ENCODE results near the gene ATIC. TPM values are rescaled to one million over a fixed set of nuclear protein-coding genes. Genes with fewer than 3 reads are reported as not detected.

ATIC gene
- total RNA-seq, 1 donor from 2014 or later, result 19.3 TPM

DNA sequence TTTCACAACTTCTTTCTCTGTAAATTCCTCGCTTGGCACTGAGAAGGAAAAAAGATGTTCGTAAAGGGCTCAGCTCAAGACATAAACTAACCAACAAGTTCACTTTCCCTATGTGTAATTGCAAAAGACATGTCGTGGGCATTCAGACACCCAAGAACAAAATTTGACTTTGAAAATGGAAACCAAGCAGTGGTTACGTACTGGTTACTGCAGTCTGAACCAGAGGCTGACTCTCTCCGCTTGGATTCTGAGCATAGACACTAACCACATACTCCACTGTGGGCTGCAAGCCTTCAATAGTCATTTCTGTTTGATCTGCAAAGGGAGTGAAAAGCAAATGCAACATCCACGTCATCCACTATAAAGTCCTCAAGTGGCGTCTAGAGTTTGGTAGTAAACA lies 70.2 kb downstream of the ATIC start:
- Histone ChIP-seq H3K27me3 (ENCODE audit: control insufficient read depth in 3 of 3, insufficient read depth in 3 of 3, low read length in 3 of 3) (no peaks in the 10 kb centered on the region), H3K4me1 (ENCODE audit: control insufficient read depth in 3 of 3, insufficient read depth in 3 of 3, low read length in 3 of 3) (no peaks in the 10 kb centered on the region), H3K4me3 (ENCODE audit: low read length in 3 of 3) (no peak overlapping the region), H3K27ac (ENCODE audit: low read depth, low read length) (no peak overlapping the region), H3K9ac (ENCODE audit: low read depth in 1 of 3, low read length in 3 of 3) (no peak overlapping the region), H3K9me3 (ENCODE audit: control insufficient read depth in 3 of 3, low read length in 3 of 3) (no peaks in the 10 kb centered on the region), H3K36me3 (ENCODE audit: control insufficient read depth in 3 of 3, insufficient read depth in 3 of 3, low read length in 3 of 3) (peaks cover 8 to 30% (median 16%) of the 10 kb centered on the region in 3 donors)

DNA sequence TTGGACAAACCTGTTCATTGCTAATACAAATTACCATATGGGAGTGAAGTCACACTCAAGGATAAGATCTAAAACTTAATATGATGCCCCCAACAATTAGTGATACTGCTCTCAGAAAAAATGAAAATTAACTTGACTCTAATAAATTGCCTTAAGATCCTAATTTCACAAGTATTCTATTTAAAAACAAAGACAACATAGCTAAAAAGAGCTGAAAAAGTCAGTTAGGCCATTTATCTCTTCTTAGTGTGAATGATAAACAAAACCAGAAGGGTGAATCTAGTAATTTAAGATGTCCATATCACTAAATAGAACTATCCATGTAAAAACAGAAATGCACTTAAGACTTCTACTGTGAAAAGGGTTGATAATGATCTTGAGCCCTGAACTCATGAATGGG lies 70.6 kb downstream of the ATIC start:
- no peaks in the 10 kb centered on the region for H3K4me1 ChIP-seq (ENCODE audit: control insufficient read depth in 3 of 3, insufficient read depth in 3 of 3, low read length in 3 of 3)

DNA sequence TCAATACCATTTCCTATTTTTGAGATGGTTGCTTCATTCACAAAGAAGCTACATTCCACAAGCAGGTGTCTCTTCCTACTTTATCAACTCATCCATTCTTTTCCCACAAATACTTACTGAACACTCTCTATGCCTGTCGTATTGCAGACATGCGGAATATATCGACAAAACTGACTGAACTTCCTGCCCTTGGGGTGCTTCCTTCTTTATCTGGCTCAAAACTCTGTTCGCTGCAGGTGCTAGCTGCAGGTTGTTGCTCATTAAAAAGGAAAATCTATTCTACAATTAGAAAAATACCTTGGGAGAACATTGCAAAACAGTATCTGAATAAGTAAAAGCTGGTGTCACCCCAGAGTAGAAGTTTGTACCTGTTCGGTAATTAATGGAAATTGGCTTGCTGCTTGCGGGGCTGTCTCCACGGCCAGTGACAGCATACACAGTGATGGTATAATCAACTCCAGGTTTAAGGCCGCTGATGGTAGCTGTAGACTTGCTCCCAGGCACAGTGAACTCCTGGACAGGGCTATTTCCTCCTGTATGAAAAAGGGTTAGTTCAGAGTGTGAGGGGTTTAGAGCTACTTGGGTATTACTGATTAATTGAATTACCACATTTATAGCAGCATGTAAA lies 71.9 kb downstream of the ATIC start:
- Histone ChIP-seq H3K36me3 (ENCODE audit: control insufficient read depth in 3 of 3, insufficient read depth in 3 of 3, low read length in 3 of 3) (peaks cover 8 to 33% (median 14%) of the 10 kb centered on the region in 3 donors), H3K9me3 (ENCODE audit: control insufficient read depth in 3 of 3, low read length in 3 of 3) (no peaks in the 10 kb centered on the region), H3K4me1 (ENCODE audit: control insufficient read depth in 3 of 3, insufficient read depth in 3 of 3, low read length in 3 of 3) (no peaks in the 10 kb centered on the region), H3K27me3 (ENCODE audit: control insufficient read depth in 3 of 3, insufficient read depth in 3 of 3, low read length in 3 of 3) (no peaks in the 10 kb centered on the region), H3K9ac (ENCODE audit: low read depth in 1 of 3, low read length in 3 of 3) (no peak overlapping the region), H3K4me3 (ENCODE audit: low read length in 3 of 3) (no peak overlapping the region), H3K27ac (ENCODE audit: low read depth, low read length) (no peak overlapping the region)

More for the DNA sequence above, 70.6 kb downstream of the ATIC start:
- Histone ChIP-seq H3K27ac (ENCODE audit: low read depth, low read length) (no peak overlapping the region), H3K9me3 (ENCODE audit: control insufficient read depth in 3 of 3, low read length in 3 of 3) (no peaks in the 10 kb centered on the region), H3K27me3 (ENCODE audit: control insufficient read depth in 3 of 3, insufficient read depth in 3 of 3, low read length in 3 of 3) (no peaks in the 10 kb centered on the region), H3K4me3 (ENCODE audit: low read length in 3 of 3) (no peak overlapping the region), H3K9ac (ENCODE audit: low read depth in 1 of 3, low read length in 3 of 3) (no peak overlapping the region), H3K36me3 (ENCODE audit: control insufficient read depth in 3 of 3, insufficient read depth in 3 of 3, low read length in 3 of 3) (peaks cover 8 to 30% (median 12%) of the 10 kb centered on the region in 3 donors)

DNA sequence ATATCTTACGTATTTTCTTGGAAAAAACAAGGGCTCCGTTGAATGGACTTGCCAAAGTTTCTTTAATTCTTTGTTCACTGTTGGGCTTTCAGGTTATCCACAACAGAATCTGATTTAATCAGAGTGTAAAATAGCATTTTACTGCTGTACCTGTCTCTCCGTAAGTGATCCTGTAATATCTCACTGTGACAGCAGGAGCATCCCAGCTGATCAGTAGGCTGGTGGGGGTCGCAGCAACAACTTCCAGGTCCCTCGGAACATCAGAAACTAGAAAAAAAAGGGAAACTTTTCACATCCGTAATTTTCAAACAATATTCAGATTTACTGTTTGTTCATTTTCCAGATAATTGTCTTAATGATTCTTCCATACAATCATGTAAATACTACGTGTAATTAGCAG lies 72.9 kb downstream of the ATIC start:
- Histone ChIP-seq H3K27me3 (ENCODE audit: control insufficient read depth in 3 of 3, insufficient read depth in 3 of 3, low read length in 3 of 3) (no peaks in the 10 kb centered on the region), H3K27ac (ENCODE audit: low read depth, low read length) (no peak overlapping the region), H3K9me3 (ENCODE audit: control insufficient read depth in 3 of 3, low read length in 3 of 3) (no peaks in the 10 kb centered on the region), H3K4me3 (ENCODE audit: low read length in 3 of 3) (no peak overlapping the region), H3K9ac (ENCODE audit: low read depth in 1 of 3, low read length in 3 of 3) (no peak overlapping the region), H3K4me1 (ENCODE audit: control insufficient read depth in 3 of 3, insufficient read depth in 3 of 3, low read length in 3 of 3) (no peaks in the 10 kb centered on the region), H3K36me3 (ENCODE audit: control insufficient read depth in 3 of 3, insufficient read depth in 3 of 3, low read length in 3 of 3) (peaks cover 5 to 30% (median 14%) of the 10 kb centered on the region in 3 donors)

DNA sequence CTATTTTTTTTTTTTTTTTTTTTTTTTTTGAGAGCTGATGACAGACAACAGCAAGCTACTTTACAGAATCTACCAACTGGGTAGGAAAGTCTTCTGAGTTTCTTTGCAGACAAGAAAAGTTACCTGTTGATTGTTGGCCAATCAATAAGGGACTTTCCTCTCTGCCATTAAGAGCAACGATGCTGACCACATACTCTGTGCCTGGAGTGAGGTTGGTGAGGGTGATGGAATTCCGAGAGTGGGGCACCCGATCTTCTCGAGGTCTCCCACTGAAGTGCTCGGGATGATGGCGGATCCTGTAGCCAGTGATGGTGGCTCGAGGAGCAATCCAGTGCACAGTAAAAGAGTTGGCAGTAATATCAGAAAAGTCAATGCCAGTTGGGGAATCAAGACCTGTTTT lies 74.7 kb downstream of the ATIC start:
- no peak overlapping the region for H3K4me3 ChIP-seq (ENCODE audit: low read length in 3 of 3)
- H3K9ac ChIP-seq (ENCODE audit: low read depth in 1 of 3, low read length in 3 of 3), result no peak overlapping the region
- no peaks in the 10 kb centered on the region for H3K9me3 ChIP-seq (ENCODE audit: control insufficient read depth in 3 of 3, low read length in 3 of 3)
- H3K27me3 ChIP-seq (ENCODE audit: control insufficient read depth in 3 of 3, insufficient read depth in 3 of 3, low read length in 3 of 3), result no peaks in the 10 kb centered on the region
- no peak overlapping the region for H3K27ac ChIP-seq (ENCODE audit: low read depth, low read length)
- H3K36me3 ChIP-seq (ENCODE audit: control insufficient read depth in 3 of 3, insufficient read depth in 3 of 3, low read length in 3 of 3), result peaks cover 5 to 30% (median 18%) of the 10 kb centered on the region in 3 donors
- H3K4me1 ChIP-seq (ENCODE audit: control insufficient read depth in 3 of 3, insufficient read depth in 3 of 3, low read length in 3 of 3), result no peaks in the 10 kb centered on the region

DNA sequence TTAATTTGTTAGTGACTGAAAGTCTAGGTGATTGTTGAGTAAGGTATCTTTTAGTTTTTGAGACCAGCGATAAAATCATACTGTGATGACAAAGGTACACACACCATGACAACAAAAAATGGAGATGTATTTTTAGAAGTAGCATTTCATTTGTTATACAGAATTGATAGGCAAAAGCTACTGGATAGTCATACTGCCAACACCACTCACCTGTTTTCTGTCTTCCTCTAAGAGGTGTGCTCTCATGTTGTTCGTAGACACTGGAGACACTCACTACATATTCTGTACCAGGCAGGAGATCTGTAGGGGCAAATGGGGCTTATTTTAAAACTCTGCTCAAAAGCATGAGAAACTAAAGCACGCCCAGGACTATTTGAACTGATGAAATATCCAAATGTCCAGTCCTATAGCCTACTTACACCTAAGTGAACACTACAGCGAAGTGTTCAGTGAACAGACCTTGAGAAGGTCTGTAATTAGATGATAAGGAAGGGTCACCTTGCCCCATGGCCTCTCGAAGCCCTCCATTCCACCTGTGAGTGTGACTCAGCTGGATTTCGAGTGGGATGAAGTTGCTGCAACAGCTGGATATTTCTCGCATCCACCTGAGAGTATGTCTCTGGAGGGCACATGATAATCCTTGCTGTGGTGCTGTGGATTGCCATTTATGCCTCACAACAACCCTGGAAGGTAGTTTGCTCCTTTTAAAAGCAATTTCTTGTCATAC lies 76.3 kb downstream of the ATIC start:
- Histone ChIP-seq H3K9me3 (ENCODE audit: control insufficient read depth in 3 of 3, low read length in 3 of 3) (no peaks in the 10 kb centered on the region), H3K27ac (ENCODE audit: low read depth, low read length) (no peak overlapping the region), H3K9ac (ENCODE audit: low read depth in 1 of 3, low read length in 3 of 3) (no peak overlapping the region), H3K27me3 (ENCODE audit: control insufficient read depth in 3 of 3, insufficient read depth in 3 of 3, low read length in 3 of 3) (no peaks in the 10 kb centered on the region), H3K4me1 (ENCODE audit: control insufficient read depth in 3 of 3, insufficient read depth in 3 of 3, low read length in 3 of 3) (no peaks in the 10 kb centered on the region), H3K4me3 (ENCODE audit: low read length in 3 of 3) (no peak overlapping the region), H3K36me3 (ENCODE audit: control insufficient read depth in 3 of 3, insufficient read depth in 3 of 3, low read length in 3 of 3) (peaks cover 5 to 29% (median 18%) of the 10 kb centered on the region in 3 donors)

DNA sequence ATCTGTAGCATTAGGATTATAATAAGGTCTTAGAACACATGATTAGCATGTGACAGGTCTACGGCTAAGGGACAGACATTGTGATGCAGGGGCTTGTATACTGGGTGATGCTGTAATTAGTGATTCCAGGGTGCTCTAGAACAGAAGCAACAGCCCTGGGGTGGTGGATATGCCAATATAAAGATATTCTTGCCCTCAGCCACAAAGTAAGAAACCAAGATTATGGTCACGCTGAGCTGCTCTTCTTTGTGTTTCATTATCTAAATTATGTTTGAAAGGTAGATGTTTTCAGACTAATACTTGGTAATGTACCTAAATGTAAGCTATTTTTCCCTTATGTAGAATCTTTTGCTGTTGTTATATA lies 78.7 kb downstream of the ATIC start:
- H3K27ac ChIP-seq (ENCODE audit: low read depth, low read length), result no peak overlapping the region
- H3K4me1 ChIP-seq (ENCODE audit: control insufficient read depth in 3 of 3, insufficient read depth in 3 of 3, low read length in 3 of 3), result no peaks in the 10 kb centered on the region
- no peaks in the 10 kb centered on the region for H3K9me3 ChIP-seq (ENCODE audit: control insufficient read depth in 3 of 3, low read length in 3 of 3)
- H3K9ac ChIP-seq (ENCODE audit: low read depth in 1 of 3, low read length in 3 of 3), result no peak overlapping the region
- H3K4me3 ChIP-seq (ENCODE audit: low read length in 3 of 3), result no peak overlapping the region
- H3K36me3 ChIP-seq (ENCODE audit: control insufficient read depth in 3 of 3, insufficient read depth in 3 of 3, low read length in 3 of 3), result peaks cover 2 to 26% (median 11%) of the 10 kb centered on the region in 3 donors
- no peaks in the 10 kb centered on the region for H3K27me3 ChIP-seq (ENCODE audit: control insufficient read depth in 3 of 3, insufficient read depth in 3 of 3, low read length in 3 of 3)

DNA sequence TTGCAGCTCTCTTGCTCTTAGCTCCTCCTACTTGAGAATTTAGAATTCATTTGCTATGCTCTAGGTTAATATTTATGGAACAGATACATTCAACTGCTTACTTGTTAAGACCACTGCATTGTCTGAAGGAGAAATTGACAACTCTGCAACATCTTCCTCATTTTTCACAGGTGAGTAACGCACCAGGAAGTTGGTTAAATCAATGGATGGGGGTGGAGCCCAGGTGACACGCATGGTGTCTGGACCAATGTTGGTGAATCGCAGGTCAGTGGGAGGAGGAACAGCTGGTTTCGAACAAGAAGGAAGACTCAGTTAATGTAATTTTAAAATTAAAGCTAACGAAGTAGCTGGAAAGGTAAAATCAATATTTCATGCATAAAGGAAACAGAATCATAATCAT lies 79.7 kb downstream of the ATIC start:
- H3K27ac ChIP-seq (ENCODE audit: low read depth, low read length), result no peak overlapping the region
- no peaks in the 10 kb centered on the region for H3K27me3 ChIP-seq (ENCODE audit: control insufficient read depth in 3 of 3, insufficient read depth in 3 of 3, low read length in 3 of 3)
- no peaks in the 10 kb centered on the region for H3K4me1 ChIP-seq (ENCODE audit: control insufficient read depth in 3 of 3, insufficient read depth in 3 of 3, low read length in 3 of 3)
- H3K36me3 ChIP-seq (ENCODE audit: control insufficient read depth in 3 of 3, insufficient read depth in 3 of 3, low read length in 3 of 3), result peaks cover 2 to 26% (median 11%) of the 10 kb centered on the region in 3 donors
- no peak overlapping the region for H3K9ac ChIP-seq (ENCODE audit: low read depth in 1 of 3, low read length in 3 of 3)
- H3K9me3 ChIP-seq (ENCODE audit: control insufficient read depth in 3 of 3, low read length in 3 of 3), result no peaks in the 10 kb centered on the region
- H3K4me3 ChIP-seq (ENCODE audit: low read length in 3 of 3), result no peak overlapping the region

DNA sequence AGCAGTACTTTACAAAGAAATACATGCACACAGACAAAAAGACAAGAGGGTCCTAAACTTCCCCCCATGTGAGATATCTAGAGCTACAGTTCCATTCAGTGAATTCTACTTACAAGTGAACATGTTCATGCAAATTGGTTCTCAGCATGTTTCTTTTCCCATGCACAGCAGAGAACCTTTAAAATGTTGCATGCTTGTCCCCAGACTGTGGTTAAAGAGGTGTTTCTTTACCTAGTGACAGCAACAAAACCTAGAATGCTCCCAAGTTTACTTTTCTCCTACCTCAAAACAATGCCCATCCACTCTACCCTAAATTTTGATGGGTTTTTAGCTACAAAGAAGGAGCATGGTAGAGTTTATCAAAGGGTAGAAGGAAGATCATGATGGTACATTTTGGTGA lies 80.3 kb downstream of the ATIC start:
- no peaks in the 10 kb centered on the region for H3K27me3 ChIP-seq (ENCODE audit: control insufficient read depth in 3 of 3, insufficient read depth in 3 of 3, low read length in 3 of 3)
- no peaks in the 10 kb centered on the region for H3K9me3 ChIP-seq (ENCODE audit: control insufficient read depth in 3 of 3, low read length in 3 of 3)
- no peak overlapping the region for H3K4me3 ChIP-seq (ENCODE audit: low read length in 3 of 3)
- peaks cover 2 to 25% (median 11%) of the 10 kb centered on the region in 3 donors for H3K36me3 ChIP-seq (ENCODE audit: control insufficient read depth in 3 of 3, insufficient read depth in 3 of 3, low read length in 3 of 3)
- H3K4me1 ChIP-seq (ENCODE audit: control insufficient read depth in 3 of 3, insufficient read depth in 3 of 3, low read length in 3 of 3), result peaks cover 0 to 2% (median 0%) of the 10 kb centered on the region in 3 donors
- H3K27ac ChIP-seq (ENCODE audit: low read depth, low read length), result no peak overlapping the region
- H3K9ac ChIP-seq (ENCODE audit: low read depth in 1 of 3, low read length in 3 of 3), result no peak overlapping the region

DNA sequence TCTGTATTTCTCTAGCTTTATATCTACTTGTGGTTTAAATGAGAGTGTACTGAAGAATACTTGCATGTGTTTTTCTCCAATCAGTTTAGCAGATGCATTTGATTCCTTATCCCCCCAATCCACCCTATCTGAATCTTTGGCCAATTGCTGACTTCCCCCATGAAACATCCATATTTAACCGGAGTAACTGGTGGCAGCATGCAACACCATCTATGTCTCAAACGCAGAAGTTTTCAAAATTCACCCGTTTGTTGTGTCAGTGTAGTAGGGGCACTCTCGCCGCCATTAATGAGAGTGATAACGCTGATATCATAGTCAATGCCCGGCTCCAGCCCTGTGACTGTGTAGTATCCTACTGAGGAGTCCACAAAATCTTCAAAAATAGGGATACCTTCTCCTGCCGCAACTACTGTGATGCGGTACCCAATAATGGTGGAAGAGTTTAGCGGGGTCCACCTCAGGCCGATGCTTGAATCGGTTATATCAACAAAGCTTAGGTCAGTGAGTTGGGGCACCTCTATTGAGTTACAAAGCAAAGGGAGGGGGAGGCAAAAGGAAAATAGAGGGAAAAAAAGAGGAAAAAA lies 80.9 kb downstream of the ATIC start:
- Histone ChIP-seq H3K9ac (ENCODE audit: low read depth in 1 of 3, low read length in 3 of 3) (no peak overlapping the region), H3K27me3 (ENCODE audit: control insufficient read depth in 3 of 3, insufficient read depth in 3 of 3, low read length in 3 of 3) (no peaks in the 10 kb centered on the region), H3K9me3 (ENCODE audit: control insufficient read depth in 3 of 3, low read length in 3 of 3) (no peaks in the 10 kb centered on the region), H3K4me1 (ENCODE audit: control insufficient read depth in 3 of 3, insufficient read depth in 3 of 3, low read length in 3 of 3) (peaks cover 0 to 2% (median 0%) of the 10 kb centered on the region in 3 donors), H3K27ac (ENCODE audit: low read depth, low read length) (no peak overlapping the region), H3K4me3 (ENCODE audit: low read length in 3 of 3) (no peak overlapping the region), H3K36me3 (ENCODE audit: control insufficient read depth in 3 of 3, insufficient read depth in 3 of 3, low read length in 3 of 3) (peaks cover 2 to 27% (median 11%) of the 10 kb centered on the region in 3 donors)
